ENCODE data around the gene TSPAN4. TPM values are rescaled to one million over a fixed set of nuclear protein-coding genes. Genes with fewer than 3 reads are reported as not detected.

TSPAN4 gene
- total and polyA plus RNA-seq, 8 donors, result 46.9 to 132 (median 73.8) TPM

DNA sequence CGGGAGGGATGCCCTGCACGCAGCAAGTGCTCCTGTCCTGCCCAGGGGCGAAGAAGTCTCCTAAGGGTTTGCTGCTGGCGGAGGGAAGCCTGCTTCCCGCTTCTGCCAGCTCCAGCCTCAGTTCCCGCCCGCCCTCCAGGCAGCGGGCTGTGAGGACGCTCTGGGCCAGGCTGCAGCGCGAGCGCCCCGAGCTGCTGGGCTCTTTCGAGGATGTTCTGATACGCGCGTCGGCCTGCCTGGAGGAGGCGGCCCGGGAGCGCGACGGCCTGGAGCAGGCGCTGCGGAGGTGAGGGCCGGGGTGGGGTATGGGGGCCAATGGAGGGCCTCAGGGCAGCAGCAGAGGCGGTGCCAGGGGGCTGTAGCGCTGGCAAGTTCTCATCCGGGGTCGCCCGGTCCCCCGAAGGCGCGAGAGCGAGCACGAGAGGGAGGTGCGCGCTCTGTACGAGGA, 12.8 kb upstream of the TSPAN4 start:
- peak overlapping the region in 1 of 2 donors; percentile 80 for H3K27ac ChIP-seq
- intact Hi-C loops (cut with DNase I), result no loop called here
- H3K9me3 ChIP-seq, result no peaks in the 10 kb centered on the region
- H3K36me3 ChIP-seq, result peaks cover 0 to 6% of the 10 kb centered on the region in 2 donors
- H3K4me1 ChIP-seq, result peaks cover 54 to 93% of the 10 kb centered on the region in 2 donors
- ATAC-seq (peak; percentile 0), DNase-seq (peak in 1 of 4 donors; percentile 85)
- H3K4me3 ChIP-seq, result peak overlapping the region; percentile 23 to 43
- H3K27me3 ChIP-seq, result peaks cover 7 to 45% of the 10 kb centered on the region in 2 donors
- TF ChIP-seq CTCF (IDR thresholded peaks at IDR 0.05), result no peak

DNA sequence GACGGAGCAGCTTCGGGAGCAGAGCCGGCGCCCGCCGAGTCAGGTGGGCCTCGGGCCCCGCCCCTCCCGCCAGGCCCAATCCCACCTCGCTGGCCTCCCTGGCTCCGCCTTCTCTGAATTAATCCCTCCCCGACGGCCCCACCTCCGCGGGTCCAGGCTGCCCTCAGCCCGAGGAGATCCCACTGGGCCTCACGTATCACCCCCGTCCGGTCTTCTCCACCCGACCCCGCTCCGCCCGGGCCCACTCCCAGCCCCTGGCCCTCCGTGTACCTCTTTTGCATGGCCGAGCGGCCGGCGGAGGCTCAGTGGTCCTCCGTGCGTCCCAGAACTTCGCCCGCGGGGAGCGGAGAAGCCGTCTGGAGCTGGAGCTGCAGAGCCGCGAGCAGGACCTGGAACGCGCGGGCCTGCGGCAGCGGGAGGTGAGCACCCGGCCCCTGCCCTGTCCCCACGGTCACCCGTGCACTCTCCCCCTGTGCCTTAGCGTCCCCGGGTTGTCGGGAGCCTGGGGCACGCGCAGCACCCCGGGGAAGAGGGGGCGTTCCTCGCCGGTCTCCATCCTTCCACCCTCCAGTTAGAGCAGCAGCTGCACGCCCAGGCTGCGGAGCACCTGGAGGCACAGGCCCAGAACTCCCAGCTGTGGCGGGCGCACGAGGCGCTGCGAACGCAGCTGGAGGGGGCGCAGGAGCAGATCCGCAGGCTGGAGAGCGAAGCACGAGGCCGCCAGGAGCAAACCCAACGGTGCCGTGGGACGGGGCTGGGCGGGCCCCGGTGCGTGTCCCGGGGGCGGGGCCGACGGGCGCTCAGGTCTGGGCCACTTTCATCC, 12.1 kb upstream of the TSPAN4 start:
- H3K36me3 ChIP-seq, result no peaks in the 10 kb centered on the region
- peaks cover 57 to 94% of the 10 kb centered on the region in 2 donors for H3K4me1 ChIP-seq
- H3K4me3 ChIP-seq, result peak overlapping the region; percentile 23 to 43
- TF ChIP-seq CTCF (IDR thresholded peaks at IDR 0.05), result no peak
- ATAC-seq, result peak; percentile 67
- no peaks in the 10 kb centered on the region for H3K9me3 ChIP-seq
- no peak overlapping the region for H3K27ac ChIP-seq
- DNase-seq, result peak in 3 of 4 donors; percentile 72 to 93 (median 84)
- H3K27me3 ChIP-seq, result peaks cover 7 to 45% of the 10 kb centered on the region in 2 donors
- intact Hi-C loops (cut with DNase I), result no loop called here

DNA sequence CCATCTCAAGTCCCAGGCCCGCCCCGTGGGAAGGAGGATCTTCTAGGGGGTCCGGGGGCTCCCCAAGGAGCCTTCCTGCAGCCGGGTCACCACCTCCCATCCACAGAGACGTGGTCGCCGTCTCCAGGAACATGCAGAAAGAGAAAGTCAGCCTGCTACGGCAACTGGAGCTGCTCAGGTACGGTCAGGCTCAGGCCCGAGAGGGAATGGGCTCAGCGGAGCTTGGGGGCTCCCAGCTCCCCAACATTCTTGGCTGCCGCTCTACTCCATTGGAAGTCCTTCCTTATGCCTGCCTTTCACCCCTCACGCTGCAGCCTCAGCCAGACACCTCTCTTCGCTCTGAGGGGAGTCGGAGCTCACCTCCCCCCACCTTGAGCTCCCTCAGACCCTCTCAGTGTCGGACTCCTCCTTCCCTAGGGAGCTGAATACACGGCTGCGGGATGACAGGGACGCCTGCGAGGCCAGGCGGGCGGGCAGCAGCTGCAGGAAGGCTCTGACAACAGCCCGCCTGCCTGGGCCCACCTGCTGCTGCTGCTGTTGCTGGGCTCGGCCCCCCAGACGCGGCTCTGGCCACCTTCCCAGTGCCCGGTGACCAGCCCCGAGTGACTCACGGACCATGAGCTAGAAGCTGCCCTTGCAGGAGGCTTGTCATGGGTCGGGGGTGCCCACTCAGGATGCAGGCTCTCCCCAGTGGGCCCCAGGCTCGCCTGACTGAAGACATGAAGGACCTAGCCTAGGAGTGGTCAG, 11.4 kb upstream of the TSPAN4 start:
- intact Hi-C loops (cut with DNase I), result no loop called here
- Histone ChIP-seq H3K27me3 (peaks cover 7 to 45% of the 10 kb centered on the region in 2 donors), H3K27ac (no peak overlapping the region), H3K9me3 (no peaks in the 10 kb centered on the region), H3K4me3 (peak overlapping the region in 1 of 2 donors; percentile 43), H3K4me1 (peaks cover 54 to 93% of the 10 kb centered on the region in 2 donors), H3K36me3 (peaks cover 0 to 6% of the 10 kb centered on the region in 2 donors)
- ATAC-seq, result no peak
- TF ChIP-seq CTCF (IDR thresholded peaks at IDR 0.05), result no peak
- DNase-seq, result peak in 1 of 4 donors; percentile 71

- ATAC-seq (no peak), DNase-seq (no peak)
- TF ChIP-seq CTCF (IDR thresholded peaks at IDR 0.05), result no peak
- Histone ChIP-seq H3K36me3 (peaks cover 0 to 14% of the 10 kb centered on the region in 2 donors), H3K4me3 (peak overlapping the region; percentile 39 to 86), H3K27ac (peak overlapping the region; percentile 63 to 83), H3K9me3 (no peaks in the 10 kb centered on the region), H3K4me1 (peaks cover 51 to 93% of the 10 kb centered on the region in 2 donors), H3K27me3 (peaks cover 7 to 41% of the 10 kb centered on the region in 2 donors)
- intact Hi-C loops (cut with DNase I), result no loop called here
These were observed 10.6 kb upstream of the TSPAN4 start for GRCh38 chr11:831961-832528.
